ENCODE measurements around the gene PRDM8.

- TF ChIP-seq CTCF (IDR thresholded peaks at IDR 0.05 in 8 of 11, conservative IDR thresholded peaks at IDR 0.05 in 3 of 11): no peak
- no peak for TF ChIP-seq POLR2A (IDR thresholded peaks at IDR 0.05)
Observed at GRCh38 chr4:80155316-80155982, 41.9 kb upstream of the PRDM8 start.

Measured in spleen (tissue), 7 donors.